Sigmoid colon (tissue), 7 donors: ENCODE data around the gene PRXL2C. TPM values are rescaled to one million over a fixed set of nuclear protein-coding genes. Genes with fewer than 3 reads are reported as not detected.
"Not testable (repeated sequence)": the region's sequence is repeated elsewhere in the genome, so short reads cannot be mapped to it uniquely, and the experiment has no call there.

Experiments
- DNase-seq: peaks from one replicate; pipeline ENCODE4 v3.0.0-alpha.2; 2019
- H3K27ac ChIP-seq, 4 donors: fragments of 200-600 bp; sonication (generic); one replicate each; pipeline ENCODE4 v1.5.1; 2016 to 2019; ENCODE audit warnings: mild to moderate bottlenecking in 1 of 4
- H3K27me3 ChIP-seq, 3 donors: fragments of 200-600 bp; sonication (generic); one replicate each; pipeline ENCODE4 v1.5.1; 2019; ENCODE audit warnings: mild to moderate bottlenecking in 1 of 3
- H3K36me3 ChIP-seq, 4 donors: fragments of 200-600 bp; sonication (generic); one replicate each; pipeline ENCODE4 v1.5.1; 2016 to 2019
- H3K4me1 ChIP-seq, 4 donors: fragments of 200-600 bp; sonication (generic); one replicate each; pipeline ENCODE4 v1.5.1; 2017 to 2019
- H3K4me3 ChIP-seq, 4 donors: fragments of 200-600 bp; sonication (generic); one replicate each; pipeline ENCODE4 v1.5.1; 2017 to 2019; ENCODE audit warnings: mild to moderate bottlenecking in 2 of 4, moderate library complexity in 1 of 4
- H3K9me3 ChIP-seq, 4 donors: fragments of 200-600 bp in 3 of 4; sonication (generic) in 3 of 4; one replicate each; pipeline versions ENCODE4 v1.5.1 to v1.6.1; 2013 to 2019
- EP300 ChIP-seq, 4 donors: sonication (generic); formaldehyde crosslinking; IDR thresholded peaks; one replicate each; pipeline ENCODE4 v1.6.1; 2017; ENCODE audit warnings: antibody characterized with exemption in 4 of 4
- POLR2A ChIP-seq, 2 donors: fragments of 450-650 bp; IDR thresholded peaks; one replicate each; pipeline ENCODE4 v1.6.1; 2016; ENCODE audit warnings: antibody characterized with exemption in 2 of 2, mild to moderate bottlenecking in 2 of 2, moderate library complexity in 2 of 2
- POLR2AphosphoS5 ChIP-seq, 4 donors: sonication (generic); formaldehyde crosslinking; IDR thresholded peaks; one replicate each; pipeline ENCODE4 v1.6.1; 2017; ENCODE audit warnings: antibody characterized with exemption in 4 of 4
- WGBS, 2 donors: extraction: QIAGEN DNeasy Blood & Tissue Kit; methylation state at CpG; one replicate each; pipeline ENCODE4 v1.1.7; 2013; 5-methylcytosine and 5-hydroxymethylcytosine counted together
- intact Hi-C: fragments of 100-400 bp; cut with DNase I; formaldehyde crosslinking; loops from one replicate; pipeline ENCODE4 v1.15.1; 2023
- polyA plus RNA-seq, 3 donors: library from polyadenylated mRNA; stranded (reverse); fragments of 200-250 nt; gene quantifications; one replicate each; pipeline ENCODE4 v1.2.3, GENCODE V29; 2013
- total RNA-seq, 4 donors: library from RNA; depleted of rRNA; stranded (reverse); fragments of >200 nt; gene quantifications; one replicate each; pipeline ENCODE4 v1.1.0, GENCODE V29; 2016
- TF ChIP-seq, protein P1 (sequence below), 4 experiments: fragments of 450-650 bp in 3 of 4; fragments of 200-600 bp in 1 of 4; IDR thresholded peaks; one replicate each; pipeline ENCODE4 v1.5.1; 2016 to 2019; ENCODE audit warnings: antibody characterized with exemption in 4 of 4, mild to moderate bottlenecking in 3 of 4, moderate library complexity in 2 of 4
- donor health status: healthy with polysubstance abuse.
- donor health status: Bipolar disorder and iron deficiency.
- donor health status: healthy.

The PRXL2C gene
- total and polyA plus RNA-seq, 7 donors: 2.5 to 18.3 (median 14.0) TPM

DNA sequence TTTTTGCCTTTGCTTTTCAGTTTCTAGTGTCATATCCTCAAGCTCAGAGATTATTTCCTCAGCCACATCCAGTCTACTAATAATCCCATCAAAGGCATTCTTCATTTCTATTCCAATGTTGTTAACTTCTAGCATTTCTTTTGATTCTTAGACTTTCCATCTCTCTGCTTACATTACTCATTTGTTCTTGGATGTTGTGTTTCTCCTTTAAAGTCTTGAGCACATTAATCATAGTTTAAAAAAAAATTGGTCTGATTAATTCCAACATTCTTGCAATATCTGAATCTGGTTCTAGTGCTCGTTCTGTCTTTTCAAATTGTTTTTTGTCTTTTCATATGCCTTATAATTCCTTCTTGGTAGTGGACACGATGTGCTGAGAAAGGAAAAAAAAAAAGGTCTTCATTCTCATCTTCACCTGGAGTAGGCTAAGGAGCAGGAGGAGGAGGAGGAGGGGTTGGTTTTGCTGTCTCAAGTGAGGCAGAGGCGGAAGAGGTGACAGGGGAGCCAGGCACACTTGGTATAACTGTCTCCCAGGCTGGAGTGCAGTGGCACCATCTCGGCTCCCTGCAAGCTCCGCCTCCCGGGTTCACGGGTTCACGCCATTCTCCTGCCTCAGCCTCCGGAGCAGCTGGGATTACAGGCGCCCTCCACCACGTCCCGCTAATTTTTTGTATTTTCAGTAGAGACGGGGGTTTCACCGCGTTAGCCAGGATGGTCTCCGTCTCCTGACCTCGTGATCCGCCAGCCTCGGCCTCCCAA, 16.3 kb downstream of the PRXL2C start:
- peaks cover 0 to 33% (median 3%) of the 10 kb centered on the region in 4 donors for H3K36me3 ChIP-seq
- WGBS, 2 donors: 94 to 96% methylated on average over 19 of the region's 19 CpGs
- H3K4me3 ChIP-seq: no peak overlapping the region
- no peak for DNase-seq
- H3K9me3 ChIP-seq: no peaks in the 10 kb centered on the region
- H3K27me3 ChIP-seq: no peaks in the 10 kb centered on the region
- intact Hi-C loops: no loop called here
- no peak overlapping the region for H3K27ac ChIP-seq
- no peaks in the 10 kb centered on the region for H3K4me1 ChIP-seq
- TF ChIP-seq, protein P1, sequence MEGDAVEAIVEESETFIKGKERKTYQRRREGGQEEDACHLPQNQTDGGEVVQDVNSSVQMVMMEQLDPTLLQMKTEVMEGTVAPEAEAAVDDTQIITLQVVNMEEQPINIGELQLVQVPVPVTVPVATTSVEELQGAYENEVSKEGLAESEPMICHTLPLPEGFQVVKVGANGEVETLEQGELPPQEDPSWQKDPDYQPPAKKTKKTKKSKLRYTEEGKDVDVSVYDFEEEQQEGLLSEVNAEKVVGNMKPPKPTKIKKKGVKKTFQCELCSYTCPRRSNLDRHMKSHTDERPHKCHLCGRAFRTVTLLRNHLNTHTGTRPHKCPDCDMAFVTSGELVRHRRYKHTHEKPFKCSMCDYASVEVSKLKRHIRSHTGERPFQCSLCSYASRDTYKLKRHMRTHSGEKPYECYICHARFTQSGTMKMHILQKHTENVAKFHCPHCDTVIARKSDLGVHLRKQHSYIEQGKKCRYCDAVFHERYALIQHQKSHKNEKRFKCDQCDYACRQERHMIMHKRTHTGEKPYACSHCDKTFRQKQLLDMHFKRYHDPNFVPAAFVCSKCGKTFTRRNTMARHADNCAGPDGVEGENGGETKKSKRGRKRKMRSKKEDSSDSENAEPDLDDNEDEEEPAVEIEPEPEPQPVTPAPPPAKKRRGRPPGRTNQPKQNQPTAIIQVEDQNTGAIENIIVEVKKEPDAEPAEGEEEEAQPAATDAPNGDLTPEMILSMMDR (IDR thresholded peaks at IDR 0.05): no peak
- TF ChIP-seq POLR2AphosphoS5 (IDR thresholded peaks at IDR 0.05) (no peak), EP300 (IDR thresholded peaks at IDR 0.05) (no peak), POLR2A (IDR thresholded peaks at IDR 0.05) (no peak)

DNA sequence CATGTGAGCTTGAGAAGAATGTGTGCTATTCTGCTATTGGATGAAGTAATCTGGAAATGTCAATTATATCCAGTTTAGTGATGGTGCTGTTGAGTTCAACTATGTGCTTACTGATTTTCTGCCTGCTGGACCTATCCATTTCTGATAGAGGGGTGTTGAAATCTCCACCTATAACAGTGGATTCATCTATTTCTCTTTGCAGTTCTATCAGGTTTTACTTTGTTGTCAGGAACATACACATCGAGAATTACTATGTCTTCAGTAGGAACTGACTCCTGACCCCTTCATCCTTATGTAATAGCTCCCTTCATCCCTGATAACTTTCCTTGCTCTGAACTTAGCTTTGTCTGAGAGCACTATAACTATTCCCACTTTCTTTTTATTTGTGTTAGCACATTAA, 18.7 kb downstream of the PRXL2C start:
- WGBS, 2 donors: 85 to 93% methylated on average over 1 of the region's 1 CpG
- Histone ChIP-seq H3K9me3 (no peaks in the 10 kb centered on the region), H3K27ac (no peak overlapping the region), H3K4me3 (no peak overlapping the region), H3K4me1 (no peaks in the 10 kb centered on the region), H3K27me3 (peaks cover 0 to 11% (median 0%) of the 10 kb centered on the region in 3 donors), H3K36me3 (peaks cover 0 to 10% (median 0%) of the 10 kb centered on the region in 4 donors)
- no peak for DNase-seq
- intact Hi-C loops: no loop called here
- TF ChIP-seq EP300 (IDR thresholded peaks at IDR 0.05): no peak
- TF ChIP-seq, protein P1 (IDR thresholded peaks at IDR 0.05): no peak
- TF ChIP-seq POLR2A (IDR thresholded peaks at IDR 0.05): no peak
- no peak for TF ChIP-seq POLR2AphosphoS5 (IDR thresholded peaks at IDR 0.05)

DNA sequence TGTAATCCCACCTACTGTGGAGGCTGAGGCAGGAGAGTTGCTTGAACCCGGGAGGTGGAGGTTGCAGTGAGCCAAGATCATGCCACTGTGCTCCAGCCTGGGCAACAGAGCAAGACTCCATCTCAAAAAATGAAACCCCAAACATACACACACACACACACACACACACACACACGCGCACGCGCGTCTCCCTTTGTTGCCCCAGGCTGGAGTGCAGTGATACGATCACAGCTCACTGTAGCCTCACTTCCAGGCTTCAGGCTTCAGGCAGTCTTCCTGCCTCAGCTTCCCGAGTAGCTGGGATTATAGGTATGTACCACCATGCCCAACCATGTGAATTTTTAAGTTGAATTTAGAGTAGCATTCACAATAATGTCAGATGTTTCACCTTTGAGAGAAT, 21.5 kb downstream of the PRXL2C start:
- H3K4me3 ChIP-seq, H3K9me3 ChIP-seq, H3K4me1 ChIP-seq, H3K27ac ChIP-seq, intact Hi-C loops, H3K36me3 ChIP-seq, DNase-seq: not testable (repeated sequence)
- H3K27me3 ChIP-seq: peaks cover 0 to 13% (median 0%) of the 10 kb centered on the region in 3 donors
- WGBS, 2 donors: 92 to 96% methylated on average over 8 of the region's 8 CpGs

DNA sequence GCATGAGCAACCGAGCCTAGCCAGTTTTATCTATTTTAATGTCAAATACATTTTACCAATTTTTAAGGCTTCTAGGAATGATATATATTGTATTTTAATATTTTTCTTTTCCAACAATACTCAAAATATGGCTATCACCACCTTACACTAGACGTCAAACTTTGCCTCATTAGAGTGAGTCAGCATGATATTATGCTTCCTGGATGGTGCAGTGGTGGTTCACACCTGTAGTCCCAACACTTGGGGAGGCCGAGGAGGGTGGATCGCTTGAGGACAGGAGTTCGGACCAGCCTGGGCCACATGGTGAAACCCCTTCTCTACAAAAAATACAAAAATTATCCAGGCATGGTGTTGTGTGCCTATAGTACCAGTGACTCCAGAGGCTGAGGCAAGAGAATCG, 28.2 kb downstream of the PRXL2C start:
- TF ChIP-seq POLR2AphosphoS5 (IDR thresholded peaks at IDR 0.05): no peak
- no peak for TF ChIP-seq POLR2A (IDR thresholded peaks at IDR 0.05)
- TF ChIP-seq, protein P1 (IDR thresholded peaks at IDR 0.05): no peak
- intact Hi-C loops: no loop called here
- no peaks in the 10 kb centered on the region for H3K9me3 ChIP-seq
- H3K4me3 ChIP-seq: no peak overlapping the region
- no peak for DNase-seq
- no peaks in the 10 kb centered on the region for H3K36me3 ChIP-seq
- H3K27ac ChIP-seq: no peak overlapping the region
- peaks cover 0 to 3% (median 0%) of the 10 kb centered on the region in 3 donors for H3K27me3 ChIP-seq
- no peaks in the 10 kb centered on the region for H3K4me1 ChIP-seq
- WGBS, 2 donors: 87 to 88% methylated on average over 6 of the region's 6 CpGs

DNA sequence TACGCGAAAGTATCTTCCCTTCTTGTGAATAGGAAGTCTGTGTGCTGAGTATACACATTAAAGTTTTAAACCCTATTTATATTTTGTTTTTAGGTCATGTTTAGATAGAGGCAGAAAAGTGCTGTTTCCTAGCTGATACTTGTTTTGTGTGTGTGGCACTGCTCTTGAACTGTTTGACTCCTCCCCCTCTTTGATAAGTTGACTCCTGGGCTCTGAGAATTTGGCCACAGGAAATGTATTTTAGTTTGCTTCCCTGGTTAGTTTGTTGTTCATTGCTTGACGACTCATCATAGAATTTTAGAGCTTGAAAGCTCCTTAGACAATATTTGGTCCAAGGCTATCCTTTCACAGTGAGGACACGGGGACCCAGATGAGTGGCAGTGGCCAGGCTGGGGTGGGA, 33.5 kb downstream of the PRXL2C start:
- intact Hi-C loops: loop anchor here (2.0 kb wide), 1 partner anchor 33 kb away; the partner anchor contains the start of gene PRXL2C
- WGBS, 2 donors: 72 to 75% methylated on average over 4 of the region's 4 CpGs

More for the DNA sequence above, 33.5 kb downstream of the PRXL2C start:
- Histone ChIP-seq H3K4me3 (no peak overlapping the region), H3K9me3 (no peaks in the 10 kb centered on the region), H3K27ac (no peak overlapping the region), H3K4me1 (peaks cover 0 to 15% (median 6%) of the 10 kb centered on the region in 4 donors), H3K27me3 (no peaks in the 10 kb centered on the region), H3K36me3 (no peaks in the 10 kb centered on the region)
- no peak for DNase-seq
- TF ChIP-seq POLR2A (IDR thresholded peaks at IDR 0.05) (no peak), EP300 (IDR thresholded peaks at IDR 0.05) (no peak), POLR2AphosphoS5 (IDR thresholded peaks at IDR 0.05) (no peak)
- TF ChIP-seq, protein P1 (IDR thresholded peaks at IDR 0.05): no peak
